Spleen (tissue), 11 donors: ENCODE data around the gene KMT2E. TPM values are rescaled to one million over a fixed set of nuclear protein-coding genes. Genes with fewer than 3 reads are reported as not detected.

Experiments used
- DNase-seq: peaks from one replicate; pipeline ENCODE4 v3.0.0-alpha.2; 2020
- H3K27ac ChIP-seq, 8 donors: fragments of 200-600 bp; sonication (generic) in 7 of 8; 1 replicate in 4 of 8; 2 replicates in 4 of 8; pipeline versions ENCODE4 v1.5.0 to v1.8.0; 2016 to 2021; ENCODE audit warnings: inconsistent platforms in 4 of 8, mild to moderate bottlenecking in 4 of 8, moderate library complexity in 1 of 8
- H3K27me3 ChIP-seq, 7 donors: fragments of 200-600 bp; sonication (generic) in 6 of 7; replicated peaks in 1 of 7; 1 replicate in 4 of 7; 2 replicates in 3 of 7; pipeline versions ENCODE4 v1.5.0 to v1.8.0; 2016 to 2021; ENCODE audit warnings: inconsistent platforms in 3 of 7, mild to moderate bottlenecking in 1 of 7
- H3K36me3 ChIP-seq, 6 donors: fragments of 200-600 bp; sonication (generic) in 5 of 6; 1 replicate in 4 of 6; 2 replicates in 2 of 6; pipeline versions ENCODE4 v1.5.0 to v1.8.0; 2016 to 2021; ENCODE audit warnings: inconsistent platforms in 2 of 6
- H3K4me1 ChIP-seq, 6 donors: fragments of 200-600 bp; sonication (generic) in 5 of 6; 1 replicate in 3 of 6; 2 replicates in 3 of 6; pipeline versions ENCODE4 v1.5.0 to v1.8.0; 2016 to 2021; ENCODE audit warnings: inconsistent platforms in 3 of 6
- H3K4me3 ChIP-seq, 8 donors: fragments of 200-600 bp; sonication (generic) in 7 of 8; 1 replicate in 4 of 8; 2 replicates in 4 of 8; pipeline versions ENCODE4 v1.5.0 to v1.8.0; 2016 to 2021; ENCODE audit warnings: inconsistent platforms in 4 of 8, mild to moderate bottlenecking in 4 of 8, moderate library complexity in 2 of 8
- H3K9me3 ChIP-seq, 8 donors: fragments of 200-600 bp; sonication (generic) in 7 of 8; 1 replicate in 4 of 8; 2 replicates in 4 of 8; pipeline versions ENCODE4 v1.5.0 to v1.8.0; 2016 to 2021; ENCODE audit warnings: inconsistent platforms in 4 of 8
- CTCF ChIP-seq, 11 experiments: fragments of 200-600 bp in 7 of 11; fragments of 450-650 bp in 4 of 11; sonication (generic) in 4 of 11; IDR thresholded peaks in 8 of 11; conservative IDR thresholded peaks in 3 of 11; 1 replicate in 7 of 11; 2 replicates in 4 of 11; pipeline versions ENCODE4 v1.4.0 to v1.8.0; 2016 to 2021; ENCODE audit warnings: antibody characterized with exemption in 11 of 11, inconsistent platforms in 4 of 11, mild to moderate bottlenecking in 1 of 11
- POLR2A ChIP-seq, 3 donors: fragments of 450-650 bp; IDR thresholded peaks; one replicate each; pipeline ENCODE4 v1.5.1; 2017; ENCODE audit warnings: antibody characterized with exemption in 3 of 3, mild to moderate bottlenecking in 1 of 3
- POLR2AphosphoS5 ChIP-seq, 3 donors: sonication (generic); formaldehyde crosslinking; IDR thresholded peaks; one replicate each; pipeline ENCODE4 v1.5.1; 2017; ENCODE audit warnings: antibody characterized with exemption in 3 of 3
- whole genome bisulfite sequencing, 5 donors: extraction: QIAGEN DNeasy Blood & Tissue Kit in 3 of 5; methylation state at CpG; one replicate each; pipeline versions ENCODE4 v1.1.5 to v1.1.7; 2013 to 2018; 5-methylcytosine and 5-hydroxymethylcytosine counted together
- intact Hi-C: fragments of 100-400 bp; cut with DNase I; formaldehyde crosslinking; loops from one replicate; pipeline ENCODE4 v1.15.0; 2023; ENCODE audit warnings: low total_unique reads
- polyA plus RNA-seq, 3 donors: library from polyadenylated mRNA; stranded (reverse); fragments of 200-250 nt; gene quantifications; one replicate each; pipeline ENCODE4 v1.2.1, GENCODE V29; 2013
- total RNA-seq, 7 donors: library from RNA; depleted of rRNA in 3 of 7; stranded (reverse); fragments of >200 nt in 3 of 7; fragmentation: NEBNext Ultra II Directional in 4 of 7; extraction: Animal tissue kit (Norgen Biotek cat#: 25700) in 4 of 7; gene quantifications; one replicate each; pipeline versions ENCODE4 v1.1.0 to v1.2.1, GENCODE V29; 2016 to 2021
- donor health status: healthy with polysubstance abuse.
- donor health status: DM: no; HTN: no; CAD: no; lungs with moderate emphysema.
- donor health status: DM: no; HTN: no; CAD: no.
- donor health status: Bipolar disorder and iron deficiency.
- donor health status: healthy.
- donor health status: DM: no; HTN: no; CAD: no.
- donor health status: DM: yes; HTN: yes; CAD: no.

KMT2E gene
- total and polyA plus RNA-seq, 10 donors: 11.5 to 215 (median 137) TPM

- Histone ChIP-seq H3K27ac (peak overlapping the region in 1 of 8 donors; percentile 22), H3K36me3 (peaks cover 0 to 90% (median 25%) of the 10 kb centered on the region in 6 donors), H3K27me3 (no peaks in the 10 kb centered on the region), H3K4me3 (no peak overlapping the region), H3K9me3 (no peaks in the 10 kb centered on the region), H3K4me1 (peaks cover 8 to 89% (median 52%) of the 10 kb centered on the region in 6 donors)
- TF ChIP-seq POLR2AphosphoS5 (IDR thresholded peaks at IDR 0.05): no peak
- TF ChIP-seq POLR2A (IDR thresholded peaks at IDR 0.05): no peak
- no peak for TF ChIP-seq CTCF (IDR thresholded peaks at IDR 0.05 in 8 of 11, conservative IDR thresholded peaks at IDR 0.05 in 3 of 11)
- 91 to 98% (median 95%) methylated on average over 4 of the region's 4 CpGs for WGBS, 5 donors
- DNase-seq: no peak
- intact Hi-C loops: no loop called here
Measured at GRCh38 chr7:105060437-105060836, 46.4 kb downstream of the KMT2E start.

- TF ChIP-seq POLR2A (IDR thresholded peaks at IDR 0.05): no peak
- no peak for TF ChIP-seq CTCF (IDR thresholded peaks at IDR 0.05 in 8 of 11, conservative IDR thresholded peaks at IDR 0.05 in 3 of 11)
- no peak for TF ChIP-seq POLR2AphosphoS5 (IDR thresholded peaks at IDR 0.05)
- DNase-seq: no peak
- peaks cover 0 to 90% (median 28%) of the 10 kb centered on the region in 6 donors for H3K36me3 ChIP-seq
- WGBS, 5 donors: 89 to 93% (median 92%) methylated on average over 3 of the region's 3 CpGs
- H3K4me1 ChIP-seq: peaks cover 8 to 86% (median 47%) of the 10 kb centered on the region in 6 donors
- H3K27me3 ChIP-seq: no peaks in the 10 kb centered on the region
- intact Hi-C loops: no loop called here
- H3K9me3 ChIP-seq: no peaks in the 10 kb centered on the region
- H3K27ac ChIP-seq: peak overlapping the region in 1 of 8 donors; percentile 22
- H3K4me3 ChIP-seq: no peak overlapping the region
Measured at GRCh38 chr7:105060923-105061322, 46.9 kb downstream of the KMT2E start.

- Histone ChIP-seq H3K4me3 (no peak overlapping the region), H3K27me3 (no peaks in the 10 kb centered on the region), H3K36me3 (peaks cover 0 to 97% (median 54%) of the 10 kb centered on the region in 6 donors), H3K27ac (no peak overlapping the region), H3K9me3 (no peaks in the 10 kb centered on the region), H3K4me1 (peaks cover 0 to 44% (median 21%) of the 10 kb centered on the region in 6 donors)
- DNase-seq: no peak
- TF ChIP-seq CTCF (IDR thresholded peaks at IDR 0.05 in 8 of 11, conservative IDR thresholded peaks at IDR 0.05 in 3 of 11): no peak
- no peak for TF ChIP-seq POLR2AphosphoS5 (IDR thresholded peaks at IDR 0.05)
- no peak for TF ChIP-seq POLR2A (IDR thresholded peaks at IDR 0.05)
- 91 to 100% (median 98%) methylated on average over 1 of the region's 1 CpG for WGBS, 5 donors
- intact Hi-C loops: no loop called here
Measured at GRCh38 chr7:105065104-105065503, 51.1 kb downstream of the KMT2E start.

- Histone ChIP-seq H3K27ac (no peak overlapping the region), H3K9me3 (no peaks in the 10 kb centered on the region), H3K36me3 (peaks cover 0 to 100% (median 64%) of the 10 kb centered on the region in 6 donors), H3K27me3 (no peaks in the 10 kb centered on the region), H3K4me3 (no peak overlapping the region), H3K4me1 (peaks cover 0 to 19% (median 6%) of the 10 kb centered on the region in 6 donors)
- no peak for DNase-seq
- intact Hi-C loops: no loop called here
- TF ChIP-seq POLR2AphosphoS5 (IDR thresholded peaks at IDR 0.05) (peak in 2 of 3 donors; percentile 17 to 56), POLR2A (IDR thresholded peaks at IDR 0.05) (no peak)
- 94 to 99% (median 96%) methylated on average over 5 of the region's 5 CpGs for WGBS, 5 donors
Measured at GRCh38 chr7:105067691-105068090, 53.7 kb downstream of the KMT2E start.
